ENCODE measurements around the gene TDRD12.

GRCh38 chr19:32868206-32868950, 148.8 kb downstream of the TDRD12 start:
- no peak for TF ChIP-seq POLR2A (IDR thresholded peaks at IDR 0.05)
- no peak for TF ChIP-seq POLR2AphosphoS5 (IDR thresholded peaks at IDR 0.05)
- TF ChIP-seq CTCF (IDR thresholded peaks at IDR 0.05), result no peak
